MM.1S (cell line): ENCODE results near the gene ACER1.

ENCODE experiments used
- DNase-seq: peaks from one replicate; pipeline ENCODE4 v3.0.0-alpha.2; 2015
- H2AFZ ChIP-seq: fragments of 300-600 bp; sonication (generic); 2 replicates; pipeline ENCODE4 v1.6.0; 2016; ENCODE audit warnings: antibody characterized with exemption, low read length
- H3F3A ChIP-seq: fragments of 300-600 bp; sonication (generic); 2 replicates; pipeline ENCODE4 v1.6.1; 2016; ENCODE audit warnings: mild to moderate bottlenecking, antibody characterized with exemption, low read length, moderate library complexity, mixed read lengths; ENCODE audit not compliant: insufficient read depth
- H3K27ac ChIP-seq: fragments of 300-600 bp; sonication (generic); 2 replicates; pipeline ENCODE4 v1.5.1; 2016; ENCODE audit warnings: mild to moderate bottlenecking, low read length
- H3K27me3 ChIP-seq: fragments of 300-600 bp; sonication (generic); replicated peaks from 2 replicates; pipeline ENCODE4 v1.6.0; 2016; ENCODE audit warnings: low read length; ENCODE audit not compliant: insufficient read depth
- H3K36me3 ChIP-seq: fragments of 300-600 bp; sonication (generic); replicated peaks from 2 replicates; pipeline ENCODE4 v1.6.1; 2016; ENCODE audit warnings: mild to moderate bottlenecking, low read length, mixed read lengths; ENCODE audit not compliant: insufficient read depth
- H3K4me1 ChIP-seq: fragments of 300-600 bp; sonication (generic); 2 replicates; pipeline ENCODE4 v1.6.1; 2016; ENCODE audit warnings: low read length, mixed read lengths
- H3K4me2 ChIP-seq: fragments of 300-600 bp; sonication (generic); 2 replicates; pipeline ENCODE4 v1.6.0; 2016; ENCODE audit warnings: low read depth, low read length
- H3K4me3 ChIP-seq: fragments of 300-600 bp; sonication (generic); 2 replicates; pipeline ENCODE4 v1.5.1; 2016; ENCODE audit warnings: low read length, mixed read lengths
- H3K79me2 ChIP-seq: fragments of 300-600 bp; sonication (generic); 2 replicates; pipeline ENCODE4 v1.6.1; 2016; ENCODE audit warnings: mixed run types, low read length, mixed read lengths
- H3K9ac ChIP-seq: fragments of 300-600 bp; sonication (generic); 2 replicates; pipeline ENCODE4 v1.6.1; 2016; ENCODE audit warnings: low read length, mixed read lengths
- H3K9me2 ChIP-seq: fragments of 300-600 bp; sonication (generic); replicated peaks from 2 replicates; pipeline ENCODE4 v1.6.1; 2016; ENCODE audit warnings: mild to moderate bottlenecking, low read length, mixed read lengths; ENCODE audit not compliant: insufficient read depth
- H3K9me3 ChIP-seq: fragments of 300-600 bp; sonication (generic); replicated peaks from 2 replicates; pipeline ENCODE4 v1.6.1; 2016; ENCODE audit warnings: mild to moderate bottlenecking, low read length, mixed read lengths; ENCODE audit not compliant: insufficient read depth
- H4K20me1 ChIP-seq: fragments of 300-600 bp; sonication (generic); 2 replicates; pipeline ENCODE4 v1.6.1; 2016; ENCODE audit warnings: mild to moderate bottlenecking, low read length, moderate library complexity, mixed read lengths; ENCODE audit not compliant: insufficient read depth
- EZH2 ChIP-seq: fragments of 300-600 bp; sonication (generic); optimal IDR thresholded peaks from 2 replicates; pipeline ENCODE3; 2017; ENCODE audit warnings: low read depth, mild to moderate bottlenecking, antibody characterized with exemption, low read length, mixed read lengths
- EZH2phosphoT487 ChIP-seq: fragments of 300-600 bp; sonication (generic); IDR thresholded peaks from 2 replicates; pipeline ENCODE4 v1.6.1; 2018; ENCODE audit warnings: antibody characterized with exemption, low read length
- TF ChIP-seq, protein P1 (sequence below): fragments of 300-600 bp; sonication (generic); IDR thresholded peaks from 2 replicates; pipeline ENCODE4 v1.5.1; 2016; ENCODE audit warnings: antibody characterized with exemption, low read length, mixed read lengths

ACER1 gene

GRCh38 chr19:6343462-6343861 is 10.1 kb upstream of the ACER1 start:
- Histone ChIP-seq H3K79me2 (no peaks in the 10 kb centered on the region), H3K4me2 (no peak overlapping the region), H3K9ac (no peak overlapping the region), H2AFZ (no peak overlapping the region), H3K4me1 (no peaks in the 10 kb centered on the region), H4K20me1 (no peaks in the 10 kb centered on the region), H3K9me3 (no peaks in the 10 kb centered on the region), H3K27me3 (peaks cover 31% of the 10 kb centered on the region), H3K36me3 (no peaks in the 10 kb centered on the region), H3K4me3 (no peak overlapping the region), H3K9me2 (no peaks in the 10 kb centered on the region), H3F3A (no peaks in the 10 kb centered on the region), H3K27ac (no peak overlapping the region)
- no peak for DNase-seq
- no peak for TF ChIP-seq EZH2phosphoT487
- TF ChIP-seq, protein P1, sequence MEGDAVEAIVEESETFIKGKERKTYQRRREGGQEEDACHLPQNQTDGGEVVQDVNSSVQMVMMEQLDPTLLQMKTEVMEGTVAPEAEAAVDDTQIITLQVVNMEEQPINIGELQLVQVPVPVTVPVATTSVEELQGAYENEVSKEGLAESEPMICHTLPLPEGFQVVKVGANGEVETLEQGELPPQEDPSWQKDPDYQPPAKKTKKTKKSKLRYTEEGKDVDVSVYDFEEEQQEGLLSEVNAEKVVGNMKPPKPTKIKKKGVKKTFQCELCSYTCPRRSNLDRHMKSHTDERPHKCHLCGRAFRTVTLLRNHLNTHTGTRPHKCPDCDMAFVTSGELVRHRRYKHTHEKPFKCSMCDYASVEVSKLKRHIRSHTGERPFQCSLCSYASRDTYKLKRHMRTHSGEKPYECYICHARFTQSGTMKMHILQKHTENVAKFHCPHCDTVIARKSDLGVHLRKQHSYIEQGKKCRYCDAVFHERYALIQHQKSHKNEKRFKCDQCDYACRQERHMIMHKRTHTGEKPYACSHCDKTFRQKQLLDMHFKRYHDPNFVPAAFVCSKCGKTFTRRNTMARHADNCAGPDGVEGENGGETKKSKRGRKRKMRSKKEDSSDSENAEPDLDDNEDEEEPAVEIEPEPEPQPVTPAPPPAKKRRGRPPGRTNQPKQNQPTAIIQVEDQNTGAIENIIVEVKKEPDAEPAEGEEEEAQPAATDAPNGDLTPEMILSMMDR = no peak
- no peak for TF ChIP-seq EZH2

DNA sequence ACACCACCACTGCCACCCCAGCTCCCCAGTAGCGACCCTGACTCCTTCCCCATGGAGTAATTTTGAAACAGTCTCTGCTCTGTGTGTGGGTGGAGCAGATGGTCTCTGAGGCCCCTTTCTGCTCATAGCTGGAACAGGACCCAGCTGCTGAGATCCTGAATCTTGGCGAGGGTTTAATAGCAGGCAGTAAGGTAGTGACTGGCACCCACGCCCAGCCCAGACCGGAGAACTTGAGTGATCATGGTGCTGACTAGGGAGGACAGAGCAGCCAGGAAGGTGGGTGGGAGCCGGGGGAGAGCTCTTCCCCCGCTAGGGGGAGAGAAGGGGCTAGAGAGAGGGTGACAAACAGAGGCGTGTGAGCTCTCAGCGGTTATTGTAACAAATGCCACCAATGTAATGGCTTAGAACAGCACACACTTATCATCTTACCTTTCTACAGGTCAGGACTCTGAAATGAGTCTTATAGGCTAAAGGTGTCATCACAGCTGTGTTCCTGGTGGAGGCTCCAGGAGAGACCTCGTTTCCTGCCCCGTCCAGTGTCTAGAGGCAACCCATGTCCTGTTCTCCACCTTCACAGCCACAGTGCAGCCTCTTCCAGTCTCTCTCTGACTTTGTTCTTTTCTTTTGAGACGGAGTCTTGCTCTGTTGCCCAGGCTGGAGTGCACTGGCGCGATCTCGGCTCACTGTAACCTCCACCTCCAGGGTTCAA is 7.2 kb upstream of the ACER1 start:
- no peak overlapping the region for H2AFZ ChIP-seq
- no peak overlapping the region for H3K4me3 ChIP-seq
- H3F3A ChIP-seq = no peaks in the 10 kb centered on the region
- H4K20me1 ChIP-seq = no peaks in the 10 kb centered on the region
- H3K27me3 ChIP-seq = peaks cover 41% of the 10 kb centered on the region
- no peaks in the 10 kb centered on the region for H3K9me2 ChIP-seq
- no peaks in the 10 kb centered on the region for H3K4me1 ChIP-seq
- TF ChIP-seq, protein P1 = no peak
- no peak overlapping the region for H3K4me2 ChIP-seq
- H3K36me3 ChIP-seq = no peaks in the 10 kb centered on the region
- H3K79me2 ChIP-seq = no peaks in the 10 kb centered on the region
- H3K27ac ChIP-seq = no peak overlapping the region
- no peak overlapping the region for H3K9ac ChIP-seq
- no peaks in the 10 kb centered on the region for H3K9me3 ChIP-seq
- no peak for DNase-seq

DNA sequence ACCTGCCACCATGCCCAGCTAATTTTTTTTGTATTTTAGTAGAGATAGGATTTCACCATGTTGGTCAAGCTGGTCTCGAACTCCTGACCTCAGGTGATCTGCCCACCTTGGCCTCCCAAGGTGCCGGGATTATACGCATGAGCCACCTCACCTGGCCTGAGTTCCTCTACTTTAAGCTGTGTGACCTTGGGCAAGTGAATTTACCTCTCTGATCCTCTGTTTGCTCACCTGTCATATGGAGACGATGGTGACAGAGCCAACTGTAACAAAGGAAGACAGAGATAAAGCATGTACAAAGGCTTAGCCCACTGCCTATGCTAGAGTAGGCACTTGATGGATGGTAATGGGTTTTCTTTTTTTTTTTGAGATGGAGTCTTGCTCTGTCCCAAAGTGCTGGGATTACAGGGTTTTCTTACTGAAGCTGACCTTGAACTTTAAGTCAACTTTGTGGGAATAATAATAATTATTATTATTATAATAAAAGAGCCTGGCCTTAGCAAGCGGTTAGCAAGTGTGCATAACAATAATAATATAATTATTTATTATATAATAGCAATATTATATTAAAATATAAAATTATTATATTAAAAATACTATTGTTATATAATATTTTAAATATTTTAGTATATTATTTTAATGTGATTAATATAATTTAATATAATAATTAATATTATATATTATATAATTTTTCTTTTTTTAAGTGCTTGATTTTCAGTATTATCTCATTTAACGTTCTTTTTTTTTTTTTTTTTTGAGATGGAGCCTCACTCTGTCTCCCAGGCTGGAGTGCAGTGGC is 1.3 kb upstream of the ACER1 start:
- Histone ChIP-seq H3K27me3 (peaks cover 69% of the 10 kb centered on the region), H3K4me1 (no peaks in the 10 kb centered on the region), H3K36me3 (no peaks in the 10 kb centered on the region), H3K9me2 (no peaks in the 10 kb centered on the region), H3K79me2 (no peaks in the 10 kb centered on the region), H3K27ac (no peak overlapping the region), H3K9ac (no peak overlapping the region), H3K4me3 (no peak overlapping the region), H3K4me2 (no peak overlapping the region), H3F3A (no peaks in the 10 kb centered on the region), H3K9me3 (no peaks in the 10 kb centered on the region), H4K20me1 (no peaks in the 10 kb centered on the region), H2AFZ (no peak overlapping the region)
- TF ChIP-seq, protein P1 = no peak
- TF ChIP-seq EZH2phosphoT487 = no peak
- TF ChIP-seq EZH2 = no peak
- no peak for DNase-seq
